HT-29 (cell line): ENCODE measurements around the gene KRT6C. TPM values are rescaled to one million over a fixed set of nuclear protein-coding genes. Genes with fewer than 3 reads are reported as not detected.

Experiments
- DNase-seq: peaks from one replicate; pipeline ENCODE4 v3.0.0-alpha.2; 2015; ENCODE audit warnings: low spot score
- total RNA-seq: library from RNA; depleted of rRNA; stranded (reverse); fragments of >200 nt; shearing (Covaris generic); gene quantifications from 2 replicates; pipeline ENCODE4 v1.2.3, GENCODE V29; 2014; rRNA removed

The KRT6C gene
- total RNA-seq, 1 experiment from 2014 or later: not detected

DNA sequence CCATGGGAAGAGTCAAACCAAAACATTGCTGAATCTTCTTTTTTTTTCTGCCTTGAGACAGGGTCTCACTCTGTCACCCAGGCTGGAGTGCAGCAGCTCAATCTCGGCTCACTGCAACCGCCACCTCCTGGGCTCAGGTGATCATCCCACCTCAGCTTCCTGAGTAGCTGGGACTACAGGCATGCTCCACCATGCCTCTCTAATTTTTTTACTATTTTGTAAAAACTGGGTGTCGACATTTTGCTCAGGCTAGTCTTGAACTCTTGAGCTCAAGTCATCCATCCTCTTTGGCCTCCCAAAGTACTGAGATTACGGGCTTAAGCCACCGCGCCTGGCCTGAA is 38.0 kb downstream of the KRT6C start:
- no peak for DNase-seq

DNA sequence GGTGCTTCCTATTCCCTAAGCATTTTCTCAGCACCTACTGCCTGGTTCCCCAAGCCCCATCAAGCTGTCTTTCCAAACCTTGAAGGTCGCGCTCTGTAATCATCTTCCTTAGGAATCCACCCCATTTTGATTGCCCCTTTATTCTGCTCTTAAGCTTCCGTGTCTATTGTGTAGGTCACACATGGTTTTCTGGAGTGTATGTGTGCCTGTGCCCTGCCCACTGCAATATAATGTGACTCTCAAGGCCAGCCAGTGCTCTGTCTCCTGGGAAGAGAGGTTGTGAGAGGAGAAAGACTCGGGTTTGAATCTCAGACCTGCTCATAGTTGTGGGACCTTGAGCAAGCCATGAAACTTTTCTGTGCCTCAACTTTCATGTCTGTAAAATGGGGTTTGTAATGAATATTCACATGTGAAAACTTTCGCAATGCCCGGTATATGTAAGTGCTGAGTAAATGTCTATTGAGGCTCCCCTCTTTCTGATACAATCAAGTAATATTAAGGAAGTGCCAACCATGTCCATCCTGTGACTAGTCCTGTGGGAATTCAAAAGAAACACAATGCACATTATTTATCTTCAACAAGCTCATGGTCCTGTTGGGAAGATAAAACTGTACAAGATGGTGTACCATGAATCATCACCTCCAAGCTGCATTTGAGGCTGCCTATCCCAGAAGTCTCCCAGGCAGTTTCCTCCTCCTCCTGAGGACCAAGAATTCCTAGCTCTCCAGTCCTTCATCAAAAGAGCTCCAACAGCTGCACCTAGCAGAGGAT is 38.7 kb downstream of the KRT6C start:
- DNase-seq: no peak

DNA sequence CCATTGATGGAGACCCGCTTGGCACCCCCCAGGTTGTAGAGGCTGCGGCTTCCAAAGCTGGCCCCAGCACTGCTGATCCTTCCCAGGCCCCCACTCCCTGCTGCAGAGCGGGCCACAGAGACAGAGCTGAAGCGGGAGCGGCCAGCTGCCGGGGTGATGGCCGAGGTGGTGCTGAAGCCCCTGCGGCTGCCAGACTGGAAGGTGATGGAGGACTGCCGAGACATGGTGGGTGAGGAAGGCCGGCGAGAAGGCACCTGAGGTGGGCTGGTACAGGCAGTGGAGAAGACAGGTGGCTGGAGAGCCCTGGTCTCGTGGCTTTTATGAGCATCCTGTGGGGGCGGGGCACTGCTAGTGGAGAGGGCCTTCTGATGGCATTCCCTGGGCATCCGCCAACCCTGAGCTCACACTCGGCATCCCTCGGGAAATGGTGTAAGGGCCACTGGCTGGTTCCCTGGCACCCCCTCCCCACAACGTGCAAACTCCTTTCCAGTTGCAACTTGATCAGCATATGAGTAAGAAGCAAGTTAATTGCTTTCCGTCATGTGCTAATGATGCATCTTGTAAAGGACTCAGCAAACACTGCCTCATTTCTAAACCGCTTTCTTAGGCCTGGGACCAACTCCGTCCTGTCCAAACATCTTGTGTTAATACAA is 39.4 kb downstream of the KRT6C start, which contains the start of gene KRT75:
Gene KRT75, minus strand, starts transcription at position 291 of the 653 bp plus-strand sequence. Its CDS starts 67 bp downstream, at position 224.
- no peak for DNase-seq

DNA sequence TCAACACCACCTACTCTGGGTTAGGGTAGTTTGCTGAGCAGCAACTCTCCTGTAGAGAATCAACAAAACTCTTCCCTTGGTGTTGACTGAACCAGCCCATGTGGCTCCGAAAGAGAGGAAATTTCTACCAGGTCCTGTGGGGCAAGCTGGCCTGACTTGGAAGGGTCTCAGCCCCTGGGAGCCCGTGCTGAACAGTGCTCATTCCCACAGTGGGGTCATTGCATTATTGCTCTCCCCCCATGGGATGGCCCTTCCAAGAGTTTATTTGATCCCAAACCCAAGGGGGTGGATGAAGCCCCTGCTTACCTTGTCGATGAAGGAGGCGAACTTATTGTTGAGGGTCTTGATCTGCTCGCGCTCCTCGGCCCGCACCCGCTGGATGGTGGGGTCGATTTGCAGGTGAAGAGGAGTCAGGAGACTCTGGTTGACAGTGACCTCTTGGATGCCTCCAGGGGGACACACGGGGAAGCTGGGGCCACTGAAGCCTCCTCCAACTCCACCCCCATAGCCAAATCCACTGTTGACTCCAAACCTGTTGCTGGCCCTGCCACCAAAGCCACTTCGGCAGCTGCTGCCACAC is 40.0 kb downstream of the KRT6C start:
- no peak for DNase-seq

DNA sequence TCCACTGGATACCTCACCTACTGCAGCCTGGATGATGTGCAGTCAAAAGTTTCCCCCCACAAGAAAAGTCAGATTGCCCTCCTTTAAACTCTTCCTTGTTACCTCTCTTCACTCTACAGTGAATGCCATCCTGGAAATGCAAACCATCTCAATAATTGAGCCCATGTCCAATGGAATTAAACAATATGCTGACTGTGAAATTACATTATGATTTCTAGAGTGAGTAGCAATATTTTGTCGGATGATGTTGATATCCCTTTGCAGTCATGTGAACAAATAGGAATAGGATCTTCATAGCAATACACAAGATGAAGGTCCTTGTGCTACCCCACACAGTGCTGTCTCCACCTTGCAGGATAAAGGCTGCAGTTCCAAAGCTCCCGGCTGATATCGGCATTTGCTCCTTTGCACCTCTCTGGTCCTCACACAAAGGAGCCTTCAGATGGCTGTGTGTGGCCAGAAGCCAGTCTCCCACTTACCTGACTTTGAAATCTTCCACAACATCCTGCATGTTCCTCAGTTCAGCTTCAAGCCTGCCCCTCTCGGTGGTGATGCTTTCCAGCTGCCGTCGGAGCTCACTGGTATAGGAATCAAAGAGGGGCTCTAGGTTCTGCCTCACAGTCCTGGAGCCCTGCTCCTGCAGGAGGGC is 40.9 kb downstream of the KRT6C start:
- DNase-seq: no peak

DNA sequence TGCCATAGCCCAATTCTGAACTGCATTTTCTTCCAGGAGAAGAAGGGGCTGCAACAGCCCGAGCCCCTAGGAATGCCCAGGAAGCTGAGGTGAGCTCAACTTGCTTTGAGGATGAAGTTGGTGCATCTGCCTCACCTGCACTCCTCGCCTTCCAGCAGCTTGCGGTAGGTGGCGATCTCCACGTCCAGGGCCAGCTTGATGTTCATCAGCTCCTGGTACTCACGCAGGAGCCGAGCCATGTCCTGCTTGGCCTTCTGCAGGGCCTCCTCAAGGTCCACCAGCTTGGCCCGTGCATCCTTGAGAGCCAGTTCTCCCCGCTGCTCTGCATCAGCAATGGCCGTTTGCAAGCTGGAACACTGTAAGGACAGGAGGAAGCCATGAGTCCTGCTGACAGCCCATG is 45.5 kb downstream of the KRT6C start:
- DNase-seq: peak; percentile 27

DNA sequence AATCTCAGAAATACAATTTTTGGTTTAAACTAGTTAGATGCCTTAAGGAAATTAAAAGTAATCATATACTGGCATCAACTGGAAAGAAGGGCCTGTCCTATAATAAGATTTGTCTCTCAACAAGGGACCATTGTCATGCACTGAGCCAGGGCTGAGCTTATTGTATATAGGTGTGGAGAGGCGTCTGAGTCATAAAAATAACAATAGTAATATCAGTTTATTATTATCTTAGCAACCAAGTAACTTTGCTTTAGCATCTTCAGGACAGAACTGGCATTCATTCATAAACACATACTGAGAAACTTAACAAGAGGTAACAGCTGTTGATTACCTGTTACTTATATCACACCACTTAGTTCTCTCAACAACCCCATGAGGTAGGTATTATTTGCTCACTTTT is 46.5 kb downstream of the KRT6C start:
- DNase-seq: no peak

DNA sequence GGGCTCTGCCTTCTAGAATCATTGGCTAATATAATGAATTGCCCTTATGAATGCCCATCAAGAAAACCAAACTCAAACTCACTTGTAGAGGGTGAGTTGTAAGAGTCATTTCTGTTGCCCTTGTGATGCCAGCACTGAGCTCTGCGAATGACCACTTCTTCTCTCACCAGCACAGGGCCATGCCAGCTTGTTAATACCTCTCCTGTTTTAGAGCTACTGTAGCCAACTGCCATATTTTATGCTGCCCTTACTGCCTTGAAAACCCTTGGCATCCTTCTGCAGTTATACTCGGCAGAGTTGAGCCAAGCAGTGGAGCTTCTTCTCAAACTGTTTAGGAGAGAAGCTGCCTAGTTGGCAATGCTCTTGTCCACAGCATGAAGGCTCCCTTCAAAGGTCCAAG is 47.6 kb downstream of the KRT6C start:
- DNase-seq: no peak

DNA sequence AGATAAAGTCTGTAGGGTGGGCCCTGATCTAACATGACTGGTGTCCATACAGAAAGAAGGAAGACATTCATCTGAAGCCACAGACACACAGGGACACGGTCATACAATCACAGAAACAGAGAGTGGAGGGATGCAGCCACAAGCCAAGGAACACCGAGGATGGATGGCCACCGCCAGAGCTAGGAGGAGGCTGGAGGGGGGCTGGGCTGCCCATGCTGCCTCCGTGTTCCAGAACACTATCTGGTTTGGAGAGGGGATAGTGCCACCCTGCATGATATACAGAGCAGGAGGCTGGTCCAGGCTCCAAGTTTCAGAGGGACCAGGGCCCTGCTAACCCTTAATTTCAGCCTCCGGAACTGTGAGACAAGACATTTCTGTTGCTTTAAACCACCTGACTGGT is 48.1 kb downstream of the KRT6C start:
- no peak for DNase-seq

DNA sequence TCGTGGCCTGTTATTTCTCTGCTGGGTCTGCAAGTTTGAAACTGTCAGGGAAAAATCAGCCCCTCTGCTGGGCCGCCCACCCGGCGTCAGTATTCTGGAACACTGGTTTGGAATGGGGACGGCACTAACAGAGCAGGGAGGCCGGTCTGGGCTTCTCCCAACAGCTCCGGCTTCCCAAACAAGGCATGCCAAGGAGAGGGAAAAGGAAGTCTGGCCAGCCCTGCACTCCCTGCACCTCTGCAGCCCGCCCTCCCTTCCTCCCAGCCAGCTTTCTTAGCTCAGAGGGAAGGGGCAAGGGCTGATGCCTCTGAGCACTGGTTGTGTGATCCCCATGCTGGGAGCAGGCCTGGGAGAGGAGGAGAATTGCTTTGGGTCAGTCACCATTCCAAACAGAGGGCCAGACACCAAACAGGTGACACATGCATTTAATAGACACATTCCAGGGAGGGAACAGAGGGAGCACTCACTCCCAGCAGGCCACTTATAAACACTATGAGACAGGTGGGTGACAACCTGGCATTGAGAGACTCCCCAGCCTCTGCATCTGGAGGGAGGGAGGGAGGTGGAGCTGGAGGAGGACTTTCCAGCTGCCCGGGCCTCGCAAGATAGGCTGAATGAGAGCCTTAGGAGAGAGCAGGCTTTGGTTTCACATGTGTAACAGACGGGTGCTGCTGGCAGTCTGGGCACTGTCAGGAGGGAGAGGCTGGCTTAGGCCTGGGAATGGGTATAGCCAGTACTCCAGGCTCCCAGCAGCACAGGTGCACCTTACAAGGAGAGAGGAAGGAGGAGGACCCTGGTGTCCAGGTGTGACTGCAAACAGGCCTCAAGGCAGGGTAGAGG is 49.7 kb downstream of the KRT6C start:
- DNase-seq: no peak

DNA sequence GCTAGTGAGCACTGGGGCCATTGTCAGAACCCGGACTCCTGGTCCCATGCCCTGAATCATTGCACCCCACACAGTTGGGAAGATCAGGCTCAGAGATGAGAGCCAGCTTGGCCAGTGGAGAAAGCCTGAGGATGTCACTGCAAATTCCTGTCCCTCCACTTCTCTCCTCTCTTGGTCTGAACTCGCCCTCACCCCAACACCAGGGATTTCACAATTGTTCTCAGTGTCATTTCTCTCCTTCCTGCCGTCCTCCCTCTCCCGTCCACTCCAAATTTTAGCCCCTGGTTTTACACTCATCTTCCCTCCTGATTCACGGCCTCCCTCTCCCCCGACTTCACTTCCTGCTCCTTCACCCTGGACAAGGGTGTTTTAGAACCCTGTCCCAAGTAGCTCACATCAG is 50.6 kb downstream of the KRT6C start:
- no peak for DNase-seq

DNA sequence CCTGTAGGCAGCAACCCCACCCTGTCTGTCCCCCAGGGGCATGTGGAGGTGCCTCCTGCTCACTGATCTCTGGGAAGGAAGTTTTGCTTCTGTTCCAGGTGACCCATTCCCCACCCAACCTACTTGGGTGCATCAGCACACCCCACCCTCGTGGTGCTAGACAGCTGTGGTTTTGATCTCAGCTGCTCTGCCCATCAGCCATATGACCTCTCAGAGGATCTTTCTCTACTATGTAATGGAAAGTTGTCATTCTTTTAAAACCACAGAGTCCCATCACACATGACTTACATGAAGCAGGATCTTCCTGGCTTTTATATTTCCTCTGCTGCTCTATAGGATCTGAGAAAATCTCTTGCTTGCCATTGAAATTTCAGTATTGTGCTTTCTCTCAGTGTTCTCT is 53.9 kb downstream of the KRT6C start:
- no peak for DNase-seq

DNA sequence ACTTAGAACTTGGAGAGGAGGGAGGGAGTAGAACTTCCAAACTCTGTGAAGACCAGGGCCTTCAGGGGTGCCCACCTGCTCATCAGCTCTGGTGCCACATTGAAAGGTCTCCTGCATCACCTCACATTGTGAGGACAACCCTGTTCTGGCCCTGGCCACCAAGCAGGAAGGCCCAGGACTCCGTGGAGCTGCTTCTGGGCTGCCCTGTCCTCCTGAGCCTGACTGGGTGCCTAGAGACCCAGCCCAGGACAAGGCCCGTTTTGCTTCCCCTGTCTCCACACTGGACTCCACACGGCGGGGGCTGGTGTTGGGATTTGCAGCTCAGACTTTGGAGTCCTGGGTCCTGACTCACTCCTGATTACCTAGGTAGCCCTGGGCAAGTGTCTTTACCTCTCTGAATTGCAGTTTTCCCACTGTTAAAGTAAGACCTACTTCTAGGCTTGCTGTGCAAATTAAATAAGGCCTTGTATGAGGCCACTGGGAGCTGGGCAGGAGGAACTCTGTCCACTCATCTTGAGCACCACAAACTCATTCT is 55.0 kb downstream of the KRT6C start:
- no peak for DNase-seq

Other genes with a start within 250 kb of the KRT6C start
- 3.8 and 11.9 TPM in 2 replicates for gene KRT7, start 240.6 kb downstream of the KRT6C start, total RNA-seq
- gene KRT86, start 199.2 kb downstream of the KRT6C start, total RNA-seq: 0.13 and 0.81 TPM in 2 replicates
- gene KRT81, start 182.3 kb downstream of the KRT6C start, total RNA-seq: 0.21 TPM in 1 of 2 replicates, not detected in the other
- gene KRT83, start 152.4 kb downstream of the KRT6C start, total RNA-seq: 0.10 and 0.94 TPM in 2 replicates
- gene KRT85, start 106.3 kb downstream of the KRT6C start, total RNA-seq: not detected in 2 replicates
- gene KRT84, start 88.2 kb downstream of the KRT6C start, total RNA-seq: not detected in 2 replicates
- not detected in 2 replicates for gene KRT82, start 67.5 kb downstream of the KRT6C start, total RNA-seq
- 0.08 TPM in 2 replicates for gene KRT75, start 39.4 kb downstream of the KRT6C start, total RNA-seq
- 0.23 TPM in 1 of 2 replicates, not detected in the other for gene KRT6B, start 21.7 kb downstream of the KRT6C start, total RNA-seq
- not detected in 2 replicates for gene KRT6A, start 19.5 kb upstream of the KRT6C start, total RNA-seq
- not detected in 2 replicates for gene KRT5, start 46.6 kb upstream of the KRT6C start, total RNA-seq
- gene KRT71, start 79.3 kb upstream of the KRT6C start, total RNA-seq: not detected in 2 replicates
- not detected in 2 replicates for gene KRT74, start 100.0 kb upstream of the KRT6C start, total RNA-seq
- gene KRT72, start 127.7 kb upstream of the KRT6C start, total RNA-seq: not detected in 2 replicates
- not detected in 2 replicates for gene KRT73, start 144.8 kb upstream of the KRT6C start, total RNA-seq
- gene KRT2, start 178.4 kb upstream of the KRT6C start, total RNA-seq: not detected in 2 replicates
- not detected in 2 replicates for gene KRT1, start 206.6 kb upstream of the KRT6C start, total RNA-seq
- not detected in 2 replicates for gene KRT77, start 229.7 kb upstream of the KRT6C start, total RNA-seq